Measurements from ENCODE around the gene SLIT3.

SLIT3 gene

GRCh38 chr5:168908207-168908606 lies 392.7 kb downstream of the SLIT3 start:
- DNase-seq, result no peak

- DNase-seq, result no peak
These were observed 397.9 kb downstream of the SLIT3 start for GRCh38 chr5:168903061-168903460.

GRCh38 chr5:168899673-168900072 lies 401.3 kb downstream of the SLIT3 start:
- no peak for DNase-seq

- DNase-seq, result no peak
These were observed 401.7 kb downstream of the SLIT3 start for GRCh38 chr5:168899264-168899663.

- DNase-seq, result no peak
These were observed 402.6 kb downstream of the SLIT3 start for GRCh38 chr5:168898247-168898911.

- no peak for DNase-seq
These were observed 403.4 kb downstream of the SLIT3 start for GRCh38 chr5:168897387-168898122.

- DNase-seq, result no peak
These were observed 405.5 kb downstream of the SLIT3 start for GRCh38 chr5:168895295-168896071.

- DNase-seq, result no peak
These were observed 407.7 kb downstream of the SLIT3 start for GRCh38 chr5:168893283-168893682.

- no peak for DNase-seq
These were observed 408.2 kb downstream of the SLIT3 start for GRCh38 chr5:168892618-168893186.

GRCh38 chr5:168890816-168891812 lies 409.8 kb downstream of the SLIT3 start:
- DNase-seq, result no peak

- no peak for DNase-seq
These were observed 411.9 kb downstream of the SLIT3 start for GRCh38 chr5:168889039-168889438.

GRCh38 chr5:168887931-168888330 lies 413.0 kb downstream of the SLIT3 start:
- DNase-seq, result no peak

GRCh38 chr5:168886157-168886556 lies 414.8 kb downstream of the SLIT3 start:
- no peak for DNase-seq

GRCh38 chr5:168885324-168886120 lies 415.4 kb downstream of the SLIT3 start:
- DNase-seq, result no peak

- no peak for DNase-seq
These were observed 416.9 kb downstream of the SLIT3 start for GRCh38 chr5:168883991-168884390.

GRCh38 chr5:168883281-168883741 lies 417.6 kb downstream of the SLIT3 start:
- DNase-seq, result no peak

GRCh38 chr5:168882283-168882682 lies 418.7 kb downstream of the SLIT3 start:
- DNase-seq, result no peak

GRCh38 chr5:168881427-168882149 lies 419.4 kb downstream of the SLIT3 start:
- DNase-seq, result no peak

- no peak for DNase-seq
These were observed 421.0 kb downstream of the SLIT3 start for GRCh38 chr5:168879929-168880328.

- no peak for DNase-seq
These were observed 421.6 kb downstream of the SLIT3 start for GRCh38 chr5:168879331-168879730.

All from DMS 273 treated with DMSO at 0.1 percent for 48 hours (cell line).